Endodermal cell (in vitro differentiated cells): ENCODE measurements around the gene KRTAP12-1. TPM values are rescaled to one million over a fixed set of nuclear protein-coding genes. Genes with fewer than 3 reads are reported as not detected.
A peak's percentile ranks its signal among the peaks of the same experiment; 100 is the strongest.

Experiments used
- DNase-seq: peaks from one replicate; pipeline ENCODE4 v3.0.0-alpha.2; 2017
- H3K27ac ChIP-seq: 2 replicates; pipeline ENCODE4 v1.5.1; 2013; ENCODE audit warnings: mild to moderate bottlenecking, low read depth, low read length, moderate library complexity
- H3K27me3 ChIP-seq: 2 replicates; pipeline ENCODE4 v1.6.1; 2013; ENCODE audit warnings: mild to moderate bottlenecking, low read length, moderate library complexity; ENCODE audit not compliant: insufficient read depth, control insufficient read depth, poor library complexity, severe bottlenecking
- H3K36me3 ChIP-seq: 2 replicates; pipeline ENCODE4 v1.7.0; 2013; ENCODE audit warnings: mild to moderate bottlenecking, low read length, moderate library complexity; ENCODE audit not compliant: control insufficient read depth, insufficient read depth
- H3K4me1 ChIP-seq: one replicate; pipeline ENCODE4 v1.7.0; 2013; ENCODE audit warnings: low read length; ENCODE audit not compliant: control insufficient read depth, insufficient read depth
- H3K4me3 ChIP-seq: 2 replicates; pipeline ENCODE4 v1.5.1; 2013; ENCODE audit warnings: mild to moderate bottlenecking, low read length, moderate library complexity
- H3K9ac ChIP-seq: 2 replicates; pipeline ENCODE4 v1.6.1; 2013; ENCODE audit warnings: mild to moderate bottlenecking, low read length, moderate library complexity; ENCODE audit not compliant: poor library complexity, severe bottlenecking; ENCODE audit errors: extremely low read depth
- H3K9me3 ChIP-seq: 2 replicates; pipeline ENCODE4 v1.6.1; 2013; ENCODE audit warnings: mild to moderate bottlenecking, low read length, moderate library complexity; ENCODE audit not compliant: control insufficient read depth
- H3K27ac Mint-ChIP-seq: 2 replicates; pipeline ENCODE4 v1.8.0; 2020; ENCODE audit warnings: mixed read lengths
- H3K27me3 Mint-ChIP-seq: 2 replicates; pipeline ENCODE4 v1.8.0; 2021; ENCODE audit warnings: mild to moderate bottlenecking, mixed read lengths; ENCODE audit not compliant: insufficient read depth
- H3K36me3 Mint-ChIP-seq: 2 replicates; pipeline ENCODE4 v1.8.0; 2020; ENCODE audit warnings: low read depth, mixed read lengths
- H3K4me1 Mint-ChIP-seq: 2 replicates; pipeline ENCODE4 v1.8.0; 2020; ENCODE audit warnings: mixed read lengths
- H3K4me3 Mint-ChIP-seq: 2 replicates; pipeline ENCODE4 v1.8.0; 2020; ENCODE audit warnings: mild to moderate bottlenecking, moderate library complexity, mixed read lengths
- H3K9me3 Mint-ChIP-seq: 2 replicates; pipeline ENCODE4 v1.8.0; 2020; ENCODE audit warnings: mild to moderate bottlenecking, mixed read lengths
- WGBS, 2 experiments: methylation state at CpG; one replicate each; pipeline versions ENCODE4 v1.1.5 to v1.1.7; 2013; ENCODE audit warnings: missing lambda C conversion rate in 2 of 2, mixed read lengths in 1 of 2; ENCODE audit not compliant: insufficient coverage in 1 of 2, insufficient read length in 1 of 2; 5-methylcytosine and 5-hydroxymethylcytosine counted together
- total RNA-seq, 2 donors: library from RNA; stranded (reverse); fragmentation: NEBNext Ultra II Directional in 1 of 2; extraction: Animal tissue kit (Norgen Biotek cat#: 25700) in 1 of 2; gene quantifications; 2 replicates in 1 of 2; 3 replicates in 1 of 2; pipeline ENCODE4 v1.2.1, GENCODE V29; 2021
- TF ChIP-seq, protein P1 (sequence below): fragments of 200-600 bp; sonication (generic); conservative IDR thresholded peaks from 2 replicates; pipeline ENCODE4 v1.5.0; 2021; ENCODE audit warnings: antibody characterized with exemption, mild to moderate bottlenecking

Gene KRTAP12-1
- total RNA-seq, 2 donors from 2014 or later: not detected

GRCh38 chr21:44684483-44684882, 2.5 kb upstream of the KRTAP12-1 start:
- H3K4me1 ChIP-seq: peaks cover 12% of the 10 kb centered on the region
- Mint-ChIP-seq H3K9me3 (no peaks in the 10 kb centered on the region), H3K4me3 (no peak overlapping the region), H3K27ac (no peak overlapping the region), H3K36me3 (no peaks in the 10 kb centered on the region), H3K27me3 (peaks cover 33% of the 10 kb centered on the region), H3K4me1 (peaks cover 26% of the 10 kb centered on the region)
- WGBS, 2 experiments: 77 to 80% methylated on average over 5 to 6 of the region's 6 CpGs
- H3K27me3 ChIP-seq: no peaks in the 10 kb centered on the region
- no peak overlapping the region for H3K4me3 ChIP-seq
- no peaks in the 10 kb centered on the region for H3K9me3 ChIP-seq
- H3K9ac ChIP-seq: no peak overlapping the region
- no peak for DNase-seq
- H3K36me3 ChIP-seq: no peaks in the 10 kb centered on the region
- H3K27ac ChIP-seq: no peak overlapping the region
- TF ChIP-seq, protein P1, sequence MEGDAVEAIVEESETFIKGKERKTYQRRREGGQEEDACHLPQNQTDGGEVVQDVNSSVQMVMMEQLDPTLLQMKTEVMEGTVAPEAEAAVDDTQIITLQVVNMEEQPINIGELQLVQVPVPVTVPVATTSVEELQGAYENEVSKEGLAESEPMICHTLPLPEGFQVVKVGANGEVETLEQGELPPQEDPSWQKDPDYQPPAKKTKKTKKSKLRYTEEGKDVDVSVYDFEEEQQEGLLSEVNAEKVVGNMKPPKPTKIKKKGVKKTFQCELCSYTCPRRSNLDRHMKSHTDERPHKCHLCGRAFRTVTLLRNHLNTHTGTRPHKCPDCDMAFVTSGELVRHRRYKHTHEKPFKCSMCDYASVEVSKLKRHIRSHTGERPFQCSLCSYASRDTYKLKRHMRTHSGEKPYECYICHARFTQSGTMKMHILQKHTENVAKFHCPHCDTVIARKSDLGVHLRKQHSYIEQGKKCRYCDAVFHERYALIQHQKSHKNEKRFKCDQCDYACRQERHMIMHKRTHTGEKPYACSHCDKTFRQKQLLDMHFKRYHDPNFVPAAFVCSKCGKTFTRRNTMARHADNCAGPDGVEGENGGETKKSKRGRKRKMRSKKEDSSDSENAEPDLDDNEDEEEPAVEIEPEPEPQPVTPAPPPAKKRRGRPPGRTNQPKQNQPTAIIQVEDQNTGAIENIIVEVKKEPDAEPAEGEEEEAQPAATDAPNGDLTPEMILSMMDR: no peak

GRCh38 chr21:44684077-44684476, 2.1 kb upstream of the KRTAP12-1 start:
- Histone ChIP-seq H3K9me3 (no peaks in the 10 kb centered on the region), H3K4me1 (peaks cover 12% of the 10 kb centered on the region), H3K36me3 (no peaks in the 10 kb centered on the region), H3K4me3 (no peak overlapping the region), H3K27me3 (no peaks in the 10 kb centered on the region), H3K9ac (no peak overlapping the region), H3K27ac (no peak overlapping the region)
- Mint-ChIP-seq H3K27me3 (peaks cover 33% of the 10 kb centered on the region), H3K4me3 (no peak overlapping the region), H3K27ac (no peak overlapping the region), H3K36me3 (no peaks in the 10 kb centered on the region), H3K4me1 (peaks cover 26% of the 10 kb centered on the region), H3K9me3 (no peaks in the 10 kb centered on the region)
- TF ChIP-seq, protein P1: no peak
- DNase-seq: no peak
- WGBS, 2 experiments: 85 to 88% methylated on average over 7 of the region's 7 CpGs

GRCh38 chr21:44682580-44683151, 703 bp upstream of the KRTAP12-1 start:
- Mint-ChIP-seq H3K27ac (peak overlapping the region; percentile 13), H3K27me3 (peaks cover 28% of the 10 kb centered on the region), H3K9me3 (no peaks in the 10 kb centered on the region), H3K36me3 (no peaks in the 10 kb centered on the region), H3K4me1 (peaks cover 21% of the 10 kb centered on the region), H3K4me3 (no peak overlapping the region)
- no peaks in the 10 kb centered on the region for H3K36me3 ChIP-seq
- no peaks in the 10 kb centered on the region for H3K27me3 ChIP-seq
- 88 to 91% methylated on average over 14 to 15 of the region's 15 CpGs for WGBS, 2 experiments
- DNase-seq: no peak
- H3K27ac ChIP-seq: no peak overlapping the region
- H3K9me3 ChIP-seq: no peaks in the 10 kb centered on the region
- TF ChIP-seq, protein P1: no peak
- peaks cover 9% of the 10 kb centered on the region for H3K4me1 ChIP-seq
- H3K4me3 ChIP-seq: no peak overlapping the region
- H3K9ac ChIP-seq: no peak overlapping the region
